HEK293 (cell line): ENCODE data around the gene ZRSR2.

ENCODE experiments used
- CTCF ChIA-PET: fragments of 350-600 bp; formaldehyde crosslinking; extraction: SDS; loops from one replicate; lab custom pipeline; 2021; ENCODE audit warnings: antibody characterized with exemption; lab: Yijun Ruan, JAX
- POLR2A ChIA-PET: fragments of 300-600 bp; formaldehyde crosslinking; extraction: SDS; loops from one replicate; lab custom pipeline; 2020; ENCODE audit warnings: antibody characterized with exemption, inconsistent platforms; lab: Yijun Ruan, JAX
- H3K27ac ChIP-seq: fragments of 200-500 bp; sonication (Bioruptor generic); 2 replicates; pipeline ENCODE4 v1.5.1; 2014; ENCODE audit warnings: low read depth, low read length, control low read depth, inconsistent platforms; ENCODE audit errors: extremely low read depth
- H3K36me3 ChIP-seq, 2 experiments: fragments of 200-500 bp in 1 of 2; sonication (Bioruptor generic) in 1 of 2; 1 replicate in 1 of 2; 2 replicates in 1 of 2; pipeline ENCODE4 v1.5.1; 2014 to 2017; ENCODE audit warnings: inconsistent platforms in 2 of 2, low read length in 2 of 2; ENCODE audit not compliant: control insufficient read depth in 2 of 2, insufficient read depth in 1 of 2
- H3K4me1 ChIP-seq: fragments of 200-500 bp; sonication (Bioruptor generic); 2 replicates; pipeline ENCODE4 v1.5.1; 2014; ENCODE audit warnings: mild to moderate bottlenecking, low read length, inconsistent platforms; ENCODE audit not compliant: control insufficient read depth, insufficient read depth
- H3K4me3 ChIP-seq: 2 replicates; pipeline ENCODE4 v1.5.1; 2011; ENCODE audit warnings: low read depth, mild to moderate bottlenecking, control low read depth, low read length, moderate library complexity
- H3K9me3 ChIP-seq: fragments of 200-500 bp; sonication (Bioruptor generic); 2 replicates; pipeline ENCODE4 v1.5.1; 2014; ENCODE audit warnings: low read depth, low read length, inconsistent platforms; ENCODE audit not compliant: control insufficient read depth, insufficient read depth
- HOXA7 ChIP-seq: sonication (generic); formaldehyde crosslinking; IDR thresholded peaks from 2 replicates; pipeline ENCODE4 v1.8.1; 2022; ENCODE audit warnings: missing genetic modification reagents, borderline replicate concordance
- HOXD13 ChIP-seq: sonication (generic); formaldehyde crosslinking; IDR thresholded peaks from 2 replicates; pipeline ENCODE4 v1.8.0; 2022; ENCODE audit warnings: missing genetic modification reagents, borderline replicate concordance
- ZNF121 ChIP-seq: fragments of 450-650 bp; formaldehyde crosslinking; IDR thresholded peaks from 2 replicates; pipeline ENCODE4 v1.5.1; 2016; ENCODE audit warnings: missing biosample characterization, missing genetic modification characterization
- ZNF175 ChIP-seq: fragments of 450-650 bp; formaldehyde crosslinking; IDR thresholded peaks from 2 replicates; pipeline ENCODE4 v1.5.1; 2016; ENCODE audit warnings: missing biosample characterization, missing genetic modification characterization
- ZNF19 ChIP-seq: fragments of 450-650 bp; formaldehyde crosslinking; IDR thresholded peaks from 2 replicates; pipeline ENCODE4; 2016; ENCODE audit warnings: missing biosample characterization, missing genetic modification characterization, low read depth
- ZNF266 ChIP-seq: fragments of 450-650 bp; formaldehyde crosslinking; IDR thresholded peaks from 2 replicates; pipeline ENCODE4 v1.5.1; 2016; ENCODE audit warnings: missing biosample characterization, missing genetic modification characterization, low read depth
- ZNF335 ChIP-seq: fragments of 450-650 bp; formaldehyde crosslinking; conservative IDR thresholded peaks from 2 replicates; pipeline ENCODE4 v1.5.1; 2016; ENCODE audit warnings: missing biosample characterization, missing genetic modification characterization
- ZNF398 ChIP-seq: fragments of 450-650 bp; formaldehyde crosslinking; IDR thresholded peaks from 2 replicates; pipeline ENCODE4 v1.5.1; 2017; ENCODE audit warnings: missing biosample characterization, missing genetic modification characterization
- ZNF529 ChIP-seq: fragments of 450-650 bp; formaldehyde crosslinking; IDR thresholded peaks from 2 replicates; pipeline ENCODE4 v1.5.1; 2017; ENCODE audit warnings: missing genetic modification characterization, missing biosample characterization; ENCODE audit not compliant: insufficient replicate concordance
- ZNF544 ChIP-seq: fragments of 450-650 bp; formaldehyde crosslinking; IDR thresholded peaks from 2 replicates; pipeline ENCODE4 v1.5.0; 2017; ENCODE audit warnings: missing biosample characterization, missing genetic modification characterization
- ZNF621 ChIP-seq: fragments of 450-650 bp; formaldehyde crosslinking; IDR thresholded peaks from 2 replicates; pipeline ENCODE4 v1.5.1; 2017; ENCODE audit warnings: missing biosample characterization, missing genetic modification characterization
- ZNF660 ChIP-seq: fragments of 450-650 bp; IDR thresholded peaks from 2 replicates; pipeline ENCODE4 v1.5.1; 2018; ENCODE audit warnings: missing biosample characterization, mild to moderate bottlenecking, missing genetic modification characterization
- ZNF664 ChIP-seq: fragments of 450-650 bp; formaldehyde crosslinking; IDR thresholded peaks from 2 replicates; pipeline ENCODE4 v1.5.1; 2016; ENCODE audit warnings: missing biosample characterization, missing genetic modification characterization
- ZNF707 ChIP-seq: fragments of 450-650 bp; formaldehyde crosslinking; IDR thresholded peaks from 2 replicates; pipeline ENCODE4 v1.5.1; 2016; ENCODE audit warnings: missing biosample characterization, missing genetic modification characterization
- ZNF76 ChIP-seq: fragments of 450-650 bp; formaldehyde crosslinking; IDR thresholded peaks from 2 replicates; pipeline ENCODE4; 2016; ENCODE audit warnings: low read depth, missing biosample characterization, missing genetic modification characterization, borderline replicate concordance
- ZNF791 ChIP-seq: fragments of 450-650 bp; formaldehyde crosslinking; IDR thresholded peaks from 2 replicates; pipeline ENCODE4 v1.5.1; 2016; ENCODE audit warnings: missing biosample characterization, missing genetic modification characterization
- ZNF830 ChIP-seq: fragments of 450-650 bp; IDR thresholded peaks from 2 replicates; pipeline ENCODE4 v1.5.0; 2018; ENCODE audit warnings: missing biosample characterization, missing genetic modification characterization, low read depth, mild to moderate bottlenecking, moderate library complexity
- TF ChIP-seq, protein P1 (sequence below): fragments of 450-650 bp; formaldehyde crosslinking; IDR thresholded peaks from 2 replicates; pipeline ENCODE4 v1.5.1; 2017; ENCODE audit warnings: missing biosample characterization, missing genetic modification characterization
- TF ChIP-seq, protein P2 (sequence below): IDR thresholded peaks from 2 replicates; pipeline ENCODE4 v1.6.1; 2011; ENCODE audit warnings: mild to moderate bottlenecking, low read depth, low read length, borderline replicate concordance

ZRSR2 gene

GRCh38 chrX:15869695-15870094 lies 79.4 kb downstream of the ZRSR2 start:
- Histone ChIP-seq H3K27ac (no peak overlapping the region), H3K4me3 (no peak overlapping the region), H3K4me1 (0 out of 2 replicates have a peak, but pooled peaks cover 4% of the 10 kb centered on the region), H3K36me3 (no peaks in the 10 kb centered on the region), H3K9me3 (no peaks in the 10 kb centered on the region)
- ChIA-PET POLR2A (interaction anchor here (1.6 kb wide), 1 partner anchor 15 kb away, joined by 5 read pairs; the partner anchor contains the start of gene AP1S2), CTCF (no interaction called here)
- TF ChIP-seq ZNF544 (tag by site-specific recombination) (no peak), ZNF266 (tag by site-specific recombination) (no peak), ZNF121 (peak; percentile 34; the same call in 1 of the 2 replicates), ZNF529 (tag by site-specific recombination) (no peak)

DNA sequence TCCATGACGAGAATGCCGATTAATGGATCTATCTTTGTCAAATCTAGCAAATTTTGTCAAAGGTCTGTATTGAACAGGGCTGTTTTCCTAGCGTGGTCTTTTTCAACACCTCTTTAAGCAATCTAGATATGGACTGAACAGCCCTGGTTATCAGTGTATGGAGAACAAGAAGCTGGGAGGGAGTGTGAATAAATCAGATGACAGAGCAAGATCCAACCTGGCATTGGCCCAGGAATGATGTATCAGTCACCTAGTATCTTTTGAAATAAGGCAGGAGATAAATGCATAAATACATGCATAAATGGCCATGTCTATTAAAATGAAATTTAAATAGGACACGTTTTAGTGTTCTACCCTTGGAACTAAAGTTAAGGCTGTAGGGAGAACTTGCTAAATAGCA lies 80.0 kb downstream of the ZRSR2 start:
- TF ChIP-seq, protein P1, sequence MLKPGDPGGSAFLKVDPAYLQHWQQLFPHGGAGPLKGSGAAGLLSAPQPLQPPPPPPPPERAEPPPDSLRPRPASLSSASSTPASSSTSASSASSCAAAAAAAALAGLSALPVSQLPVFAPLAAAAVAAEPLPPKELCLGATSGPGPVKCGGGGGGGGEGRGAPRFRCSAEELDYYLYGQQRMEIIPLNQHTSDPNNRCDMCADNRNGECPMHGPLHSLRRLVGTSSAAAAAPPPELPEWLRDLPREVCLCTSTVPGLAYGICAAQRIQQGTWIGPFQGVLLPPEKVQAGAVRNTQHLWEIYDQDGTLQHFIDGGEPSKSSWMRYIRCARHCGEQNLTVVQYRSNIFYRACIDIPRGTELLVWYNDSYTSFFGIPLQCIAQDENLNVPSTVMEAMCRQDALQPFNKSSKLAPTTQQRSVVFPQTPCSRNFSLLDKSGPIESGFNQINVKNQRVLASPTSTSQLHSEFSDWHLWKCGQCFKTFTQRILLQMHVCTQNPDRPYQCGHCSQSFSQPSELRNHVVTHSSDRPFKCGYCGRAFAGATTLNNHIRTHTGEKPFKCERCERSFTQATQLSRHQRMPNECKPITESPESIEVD (tag by site-specific recombination): no peak
- TF ChIP-seq, protein P2, sequence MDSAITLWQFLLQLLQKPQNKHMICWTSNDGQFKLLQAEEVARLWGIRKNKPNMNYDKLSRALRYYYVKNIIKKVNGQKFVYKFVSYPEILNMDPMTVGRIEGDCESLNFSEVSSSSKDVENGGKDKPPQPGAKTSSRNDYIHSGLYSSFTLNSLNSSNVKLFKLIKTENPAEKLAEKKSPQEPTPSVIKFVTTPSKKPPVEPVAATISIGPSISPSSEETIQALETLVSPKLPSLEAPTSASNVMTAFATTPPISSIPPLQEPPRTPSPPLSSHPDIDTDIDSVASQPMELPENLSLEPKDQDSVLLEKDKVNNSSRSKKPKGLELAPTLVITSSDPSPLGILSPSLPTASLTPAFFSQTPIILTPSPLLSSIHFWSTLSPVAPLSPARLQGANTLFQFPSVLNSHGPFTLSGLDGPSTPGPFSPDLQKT: no peak
- TF ChIP-seq ZNF335 (tag by site-specific recombination) (no peak), ZNF791 (tag by site-specific recombination) (no peak), ZNF621 (tag by site-specific recombination) (no peak), HOXD13 (CRISPR knock-in tag) (no peak), ZNF660 (tag by site-specific recombination) (no peak), ZNF707 (tag by site-specific recombination) (no peak), ZNF664 (tag by site-specific recombination) (no peak), ZNF830 (tag by site-specific recombination) (no peak), ZNF19 (tag by site-specific recombination) (no peak), HOXA7 (no peak), ZNF544 (tag by site-specific recombination) (no peak), ZNF76 (tag by site-specific recombination) (no peak), ZNF398 (tag by site-specific recombination) (no peak), ZNF175 (no peak)
- H3K27ac ChIP-seq: no peak overlapping the region
- no peaks in the 10 kb centered on the region for H3K36me3 ChIP-seq
- no peaks in the 10 kb centered on the region for H3K9me3 ChIP-seq
- H3K4me1 ChIP-seq: 0 out of 2 replicates have a peak, but pooled peaks cover 6% of the 10 kb centered on the region
- no peak overlapping the region for H3K4me3 ChIP-seq
- CTCF ChIA-PET: no interaction called here
- POLR2A ChIA-PET: no interaction called here
